H1 (cell line): ENCODE data around the gene DYDC1. TPM values are rescaled to one million over a fixed set of nuclear protein-coding genes. Genes with fewer than 3 reads are reported as not detected.

ENCODE experiments used
- CTCF ChIA-PET: fragments of 300-600 bp; sonication (Branson Sonifier 250); formaldehyde crosslinking; loops from one replicate; lab custom pipeline; 2021; ENCODE audit not compliant: partially characterized antibody; lab: Charles Lee
- POLR2A ChIA-PET: fragments of 300-600 bp; sonication (Branson Sonifier 250); formaldehyde crosslinking; loops from one replicate; lab custom pipeline; 2021; ENCODE audit warnings: inconsistent platforms; ENCODE audit not compliant: partially characterized antibody; lab: Charles Lee
- DNase-seq, 2 experiments: peaks; one replicate each; pipeline versions ENCODE4 v3.0.0 to v3.0.0-alpha.2; 2010 to 2022; ENCODE audit warnings: low spot score in 2 of 2, low read depth in 1 of 2, mixed read lengths in 1 of 2
- FAIRE-seq: peaks from 2 replicates; lab custom pipeline; 2011; peaks lifted over from hg19 to GRCh38; lab: Jason Lieb, UNC
- H2AFZ ChIP-seq: 2 replicates; pipeline ENCODE4 v1.8.1; 2012; ENCODE audit warnings: low read length, inconsistent platforms
- H2AK5ac ChIP-seq: 2 replicates; pipeline ENCODE4 v1.6.1; 2013; ENCODE audit warnings: low read depth, low read length
- H2BK120ac ChIP-seq: replicated peaks from 2 replicates; pipeline ENCODE3; 2013; ENCODE audit warnings: low read depth, low read length, inconsistent platforms
- H2BK12ac ChIP-seq: 2 replicates; pipeline ENCODE4 v1.6.1; 2013; ENCODE audit warnings: low read depth, low read length
- H2BK15ac ChIP-seq: 2 replicates; pipeline ENCODE4 v1.6.1; 2013; ENCODE audit warnings: low read length
- H2BK20ac ChIP-seq: 2 replicates; pipeline ENCODE4 v1.6.1; 2013; ENCODE audit warnings: low read length
- H2BK5ac ChIP-seq: 2 replicates; pipeline ENCODE4 v1.6.1; 2013; ENCODE audit warnings: low read depth, low read length
- H3K14ac ChIP-seq: 2 replicates; pipeline ENCODE4 v1.6.1; 2013; ENCODE audit warnings: inconsistent platforms; ENCODE audit not compliant: insufficient read length
- H3K18ac ChIP-seq: 2 replicates; pipeline ENCODE4 v1.6.1; 2013; ENCODE audit warnings: low read length; ENCODE audit errors: extremely low read depth
- H3K23ac ChIP-seq: 2 replicates; pipeline ENCODE4 v1.6.1; 2013; ENCODE audit warnings: inconsistent platforms; ENCODE audit not compliant: insufficient read length
- H3K23me2 ChIP-seq: 2 replicates; pipeline ENCODE4 v1.6.1; 2013; ENCODE audit warnings: low read depth, low read length
- H3K27ac ChIP-seq: 2 replicates; pipeline ENCODE4 v1.6.1; 2011; ENCODE audit warnings: low read depth, low read length, inconsistent platforms
- H3K27me3 ChIP-seq, 4 experiments: replicated peaks in 1 of 4; 1 replicate in 1 of 4; 2 replicates in 3 of 4; pipeline versions ENCODE4 v1.6.1 to v1.8.1; 2011 to 2013; ENCODE audit warnings: low read length in 3 of 4, mild to moderate bottlenecking in 3 of 4, inconsistent platforms in 2 of 4, mixed read lengths in 2 of 4, moderate library complexity in 1 of 4; ENCODE audit not compliant: control insufficient read depth in 3 of 4, insufficient read depth in 3 of 4; ENCODE audit errors: extremely low read depth in 1 of 4
- H3K36me3 ChIP-seq, 4 experiments: 2 replicates each; pipeline versions ENCODE4 v1.6.1 to v1.8.1; 2011 to 2013; ENCODE audit warnings: mild to moderate bottlenecking in 4 of 4, low read length in 3 of 4, moderate library complexity in 2 of 4, control low read depth in 1 of 4, inconsistent platforms in 1 of 4; ENCODE audit not compliant: insufficient read depth in 4 of 4, control insufficient read depth in 2 of 4
- H3K4ac ChIP-seq: replicated peaks from 2 replicates; pipeline ENCODE3; 2013; ENCODE audit warnings: low read length, low read depth, mixed read lengths, inconsistent platforms; ENCODE audit not compliant: insufficient read length
- H3K4me1 ChIP-seq, 4 experiments: replicated peaks in 1 of 4; 1 replicate in 1 of 4; 2 replicates in 3 of 4; pipeline versions ENCODE4 v1.6.1 to v1.8.1; 2011 to 2013; ENCODE audit warnings: low read length in 3 of 4, inconsistent platforms in 2 of 4, mixed read lengths in 1 of 4; ENCODE audit not compliant: insufficient read depth in 4 of 4, control insufficient read depth in 3 of 4
- H3K4me2 ChIP-seq, 2 experiments: 2 replicates each; pipeline versions ENCODE4 v1.6.1 to v1.8.1; 2011 to 2013; ENCODE audit warnings: low read depth in 2 of 2, low read length in 2 of 2, control low read depth in 1 of 2, inconsistent platforms in 1 of 2, mild to moderate bottlenecking in 1 of 2; ENCODE audit not compliant: insufficient read depth in 1 of 2
- H3K4me3 ChIP-seq, 4 experiments: fragments of 200-600, 300-600 bp in 1 of 4; sonication (generic), shearing (Covaris generic), sonication (Bioruptor Twin) in 1 of 4; 2 replicates each; pipeline versions ENCODE4 v1.5.1 to v1.8.1; 2011 to 2016; ENCODE audit warnings: low read length in 4 of 4, low read depth in 3 of 4, control low read depth in 2 of 4, inconsistent platforms in 2 of 4, mild to moderate bottlenecking in 2 of 4, mixed read lengths in 1 of 4, moderate library complexity in 1 of 4; ENCODE audit not compliant: insufficient read depth in 2 of 4; ENCODE audit errors: extremely low read depth in 1 of 4
- H3K56ac ChIP-seq: replicated peaks from 2 replicates; pipeline ENCODE3; 2013; ENCODE audit warnings: low read depth, mild to moderate bottlenecking, mixed read lengths, low read length, inconsistent platforms; ENCODE audit not compliant: insufficient read length
- H3K79me1 ChIP-seq: 2 replicates; pipeline ENCODE4 v1.6.1; 2013; ENCODE audit warnings: low read depth, low read length, control low read depth
- H3K79me2 ChIP-seq, 2 experiments: 2 replicates each; pipeline versions ENCODE4 v1.6.1 to v1.8.1; 2012 to 2013; ENCODE audit warnings: low read length in 2 of 2, mild to moderate bottlenecking in 2 of 2, inconsistent platforms in 1 of 2; ENCODE audit not compliant: insufficient read depth in 2 of 2, control insufficient read depth in 1 of 2
- H3K9ac ChIP-seq, 4 experiments: replicated peaks in 1 of 4; 1 replicate in 1 of 4; 2 replicates in 3 of 4; pipeline versions ENCODE4 v1.6.1 to v1.8.1; 2011 to 2013; ENCODE audit warnings: low read depth in 3 of 4, low read length in 3 of 4, control low read depth in 2 of 4, mild to moderate bottlenecking in 2 of 4, moderate library complexity in 2 of 4, inconsistent platforms in 1 of 4; ENCODE audit errors: extremely low read depth in 1 of 4
- H3K9me3 ChIP-seq, 2 experiments: 2 replicates each; pipeline versions ENCODE4 v1.6.1 to v1.8.1; 2012 to 2013; ENCODE audit warnings: mild to moderate bottlenecking in 2 of 2, moderate library complexity in 2 of 2, control low read depth in 1 of 2, inconsistent platforms in 1 of 2, low read depth in 1 of 2, low read length in 1 of 2, mixed read lengths in 1 of 2; ENCODE audit not compliant: insufficient read depth in 2 of 2
- H4K20me1 ChIP-seq, 2 experiments: replicated peaks in 1 of 2; 2 replicates each; pipeline versions ENCODE3 to v1.8.1; 2011 to 2013; ENCODE audit warnings: inconsistent platforms in 2 of 2, low read length in 2 of 2, mild to moderate bottlenecking in 1 of 2; ENCODE audit not compliant: insufficient read depth in 2 of 2, control insufficient read depth in 1 of 2
- H4K5ac ChIP-seq: 2 replicates; pipeline ENCODE4 v1.6.1; 2013; ENCODE audit warnings: low read length, low read depth, mixed read lengths, inconsistent platforms; ENCODE audit not compliant: insufficient read length
- H4K8ac ChIP-seq: 2 replicates; pipeline ENCODE4 v1.8.0; 2013; ENCODE audit warnings: mild to moderate bottlenecking, moderate library complexity, low read length, inconsistent platforms; ENCODE audit not compliant: insufficient read depth; ENCODE audit errors: extremely low read depth
- H4K91ac ChIP-seq: replicated peaks from 2 replicates; pipeline ENCODE3; 2013; ENCODE audit warnings: low read length, mixed read lengths, inconsistent platforms; ENCODE audit not compliant: insufficient read length
- CHD2 ChIP-seq: IDR thresholded peaks from 2 replicates; pipeline ENCODE4 v1.6.1; 2012; ENCODE audit warnings: low read length, improper control_type of control experiment
- EZH2 ChIP-seq: fragments of 200-600 bp; sonication (generic); IDR thresholded peaks from 2 replicates; pipeline ENCODE4 v1.7.1; 2012; ENCODE audit warnings: low read depth, mild to moderate bottlenecking, moderate library complexity, low read length, inconsistent platforms; ENCODE audit not compliant: severe bottlenecking
- GABPA ChIP-seq: IDR thresholded peaks from 2 replicates; pipeline ENCODE4 v1.6.1; 2011; ENCODE audit warnings: mild to moderate bottlenecking, low read length, moderate library complexity, borderline replicate concordance; ENCODE audit not compliant: insufficient read depth
- JUN ChIP-seq: IDR thresholded peaks from 2 replicates; pipeline ENCODE4 v1.6.1; 2011; ENCODE audit warnings: low read depth, mild to moderate bottlenecking, improper control_type of control experiment, low read length
- JUND ChIP-seq: IDR thresholded peaks from 2 replicates; pipeline ENCODE4 v1.6.1; 2011; ENCODE audit warnings: mild to moderate bottlenecking, improper control_type of control experiment, low read length
- NANOG ChIP-seq: IDR thresholded peaks from 2 replicates; pipeline ENCODE4 v1.6.1; 2011; ENCODE audit warnings: low read length, low read depth, mild to moderate bottlenecking, inconsistent platforms; ENCODE audit not compliant: insufficient read depth, poor library complexity, severe bottlenecking
- RFX5 ChIP-seq: IDR thresholded peaks from 2 replicates; pipeline ENCODE4 v1.6.1; 2011; ENCODE audit warnings: low read depth, low read length, improper control_type of control experiment, borderline replicate concordance
- SAP30 ChIP-seq: fragments of 300-600 bp; sonication (generic); IDR thresholded peaks from 2 replicates; pipeline ENCODE4 v1.7.1; 2012; ENCODE audit warnings: low read length, moderate library complexity, mild to moderate bottlenecking, inconsistent platforms; ENCODE audit not compliant: insufficient read depth, insufficient replicate concordance
- SP1 ChIP-seq: IDR thresholded peaks from 2 replicates; pipeline ENCODE4 v1.6.1; 2011; ENCODE audit warnings: low read depth, low read length
- TAF1 ChIP-seq: IDR thresholded peaks from 2 replicates; pipeline ENCODE4 v1.6.1; 2011; ENCODE audit warnings: mild to moderate bottlenecking, low read depth, low read length
- TCF12 ChIP-seq: IDR thresholded peaks from 2 replicates; pipeline ENCODE4 v1.6.1; 2011; ENCODE audit warnings: low read depth, mild to moderate bottlenecking, low read length
- ZNF274 ChIP-seq: IDR thresholded peaks from 2 replicates; pipeline ENCODE4 v1.7.0; 2012; ENCODE audit warnings: low read length, borderline replicate concordance; ENCODE audit errors: extremely low read depth
- WGBS, 2 experiments: shearing (Covaris generic) in 1 of 2; methylation state at CpG; one replicate each; pipeline versions ENCODE4 v1.1.6 to v1.1.7; 2013 to 2015; ENCODE audit warnings: low lambda C conversion rate in 2 of 2, mixed read lengths in 2 of 2, inconsistent platforms in 1 of 2, low coverage in 1 of 2, missing lambda C conversion rate in 1 of 2; ENCODE audit not compliant: insufficient replicate concordance in 2 of 2, insufficient coverage in 1 of 2, insufficient read length in 1 of 2; ENCODE audit errors: extremely low coverage in 1 of 2, missing lambda C conversion rate in 1 of 2; 5-methylcytosine and 5-hydroxymethylcytosine counted together
- polyA plus RNA-seq, 7 experiments: library from polyadenylated mRNA; depleted of rRNA in 3 of 7; stranded (reverse) in 5 of 7; unstranded in 2 of 7; fragments of >200 nt in 5 of 7; fragments of 200-250 nt in 2 of 7; gene quantifications; 1 replicate in 5 of 7; 2 replicates in 1 of 7; 4 replicates in 1 of 7; pipeline versions ENCODE4 v1.2.1 to v1.2.3, GENCODE V29; 2011 to 2013; ENCODE audit warnings: missing spikeins in 2 of 7, mixed read lengths in 2 of 7
- total RNA-seq: library from RNA; stranded (reverse); fragmentation: NEBNext Ultra II Directional; extraction: Animal tissue kit (Norgen Biotek cat#: 25700); gene quantifications from 2 replicates; pipeline ENCODE4 v1.2.1, GENCODE V29; 2021
- TF ChIP-seq, protein P1 (sequence below): IDR thresholded peaks from 2 replicates; pipeline ENCODE4 v1.6.1; 2011; ENCODE audit warnings: low read length, improper control_type of control experiment

The DYDC1 gene
- total and polyA plus RNA-seq, 2 of the 8 experiments (the other 6 are each of a cell fraction or from before 2014, with no cell fraction given) = not detected

GRCh38 chr10:80392250-80392649 lies 35.7 kb upstream of the DYDC1 start:
- H4K5ac ChIP-seq = no peak overlapping the region
- no peaks in the 10 kb centered on the region for H3K9me3 ChIP-seq
- H3K27ac ChIP-seq = no peak overlapping the region
- ChIA-PET CTCF (interaction anchor here (0.7 to 1.5 kb wide), 7 partner anchors 9 to 272 kb away, joined by 3 to 5 read pairs (median 3); no protein-coding TSS in a partner anchor), POLR2A (no interaction called here)
- H2BK20ac ChIP-seq = no peak overlapping the region
- FAIRE-seq (no peak), DNase-seq (no peak)
- H3K79me2 ChIP-seq = no peaks in the 10 kb centered on the region
- 88% methylated on average over 6 of the region's 6 CpGs; no CpG with 5 or more reads in 1 of the 2 experiments for WGBS, 2 experiments
- H3K9ac ChIP-seq = no peak overlapping the region
- no peak overlapping the region for H4K91ac ChIP-seq
- no peak overlapping the region for H2AK5ac ChIP-seq
- no peak overlapping the region for H3K23ac ChIP-seq
- H2AFZ ChIP-seq = no peak overlapping the region
- H4K20me1 ChIP-seq = no peaks in the 10 kb centered on the region
- H4K8ac ChIP-seq = no peak overlapping the region
- no peaks in the 10 kb centered on the region for H3K23me2 ChIP-seq
- H3K4ac ChIP-seq = no peak overlapping the region
- H3K36me3 ChIP-seq = no peaks in the 10 kb centered on the region
- no peak overlapping the region for H3K4me2 ChIP-seq
- H3K4me3 ChIP-seq = no peak overlapping the region
- H3K18ac ChIP-seq = no peak overlapping the region
- H2BK5ac ChIP-seq = no peak overlapping the region
- no peak overlapping the region for H3K14ac ChIP-seq
- no peaks in the 10 kb centered on the region; a peak in 1 of 7 replicates for H3K4me1 ChIP-seq
- no peak overlapping the region for H2BK15ac ChIP-seq
- H2BK120ac ChIP-seq = no peak overlapping the region
- no peak overlapping the region for H2BK12ac ChIP-seq
- no peak overlapping the region for H3K56ac ChIP-seq
- H3K79me1 ChIP-seq = no peaks in the 10 kb centered on the region
- H3K27me3 ChIP-seq = no peaks in the 10 kb centered on the region
- no peak for TF ChIP-seq CHD2
- TF ChIP-seq SP1 = no peak
- TF ChIP-seq TAF1 = no peak
- no peak for TF ChIP-seq SAP30
- no peak for TF ChIP-seq ZNF274
- TF ChIP-seq RFX5 = no peak
- no peak for TF ChIP-seq JUND
- TF ChIP-seq, protein P1, sequence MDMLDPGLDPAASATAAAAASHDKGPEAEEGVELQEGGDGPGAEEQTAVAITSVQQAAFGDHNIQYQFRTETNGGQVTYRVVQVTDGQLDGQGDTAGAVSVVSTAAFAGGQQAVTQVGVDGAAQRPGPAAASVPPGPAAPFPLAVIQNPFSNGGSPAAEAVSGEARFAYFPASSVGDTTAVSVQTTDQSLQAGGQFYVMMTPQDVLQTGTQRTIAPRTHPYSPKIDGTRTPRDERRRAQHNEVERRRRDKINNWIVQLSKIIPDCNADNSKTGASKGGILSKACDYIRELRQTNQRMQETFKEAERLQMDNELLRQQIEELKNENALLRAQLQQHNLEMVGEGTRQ = no peak
- no peak for TF ChIP-seq EZH2
- no peak for TF ChIP-seq NANOG
- TF ChIP-seq GABPA = no peak
- TF ChIP-seq JUN = no peak
- no peak for TF ChIP-seq TCF12
